ENCODE data around the gene CD52.
A peak's percentile ranks its signal among the peaks of the same experiment; 100 is the strongest.

CD52 gene

GRCh38 chr1:26278724-26279455 is 38.9 kb upstream of the CD52 start:
- H3K9me3 ChIP-seq (ENCODE audit: control insufficient read depth in 1 of 2, low read length in 2 of 2): no peaks in the 10 kb centered on the region
- peak overlapping the region; percentile 81 to 82 for H3K9ac ChIP-seq (ENCODE audit: low read depth in 1 of 2, low read length in 2 of 2)
- no peaks in the 10 kb centered on the region for H3K27me3 ChIP-seq (ENCODE audit: control insufficient read depth in 1 of 2, insufficient read depth in 2 of 2, low read length in 2 of 2)
- peaks cover 0 to 13% of the 10 kb centered on the region in 2 donors for H3K36me3 ChIP-seq (ENCODE audit: control insufficient read depth in 1 of 2, insufficient read depth in 2 of 2, low read length in 2 of 2)
- H3K27ac ChIP-seq (ENCODE audit: low read depth, low read length): peak overlapping the region; percentile 83
- H3K4me3 ChIP-seq (ENCODE audit: low read depth in 1 of 2, low read length in 2 of 2): peak overlapping the region; percentile 74 to 75
- peaks cover 49 to 63% of the 10 kb centered on the region in 2 donors for H3K4me1 ChIP-seq (ENCODE audit: control insufficient read depth in 1 of 2, insufficient read depth in 2 of 2, low read length in 2 of 2)

- Histone ChIP-seq H3K4me1 (ENCODE audit: control insufficient read depth in 1 of 2, insufficient read depth in 2 of 2, low read length in 2 of 2) (peaks cover 55 to 70% of the 10 kb centered on the region in 2 donors), H3K9me3 (ENCODE audit: control insufficient read depth in 1 of 2, low read length in 2 of 2) (no peaks in the 10 kb centered on the region), H3K4me3 (ENCODE audit: low read depth in 1 of 2, low read length in 2 of 2) (peak within 1 kb of the TSS; percentile 74 to 75), H3K9ac (ENCODE audit: low read depth in 1 of 2, low read length in 2 of 2) (peak within 1 kb of the TSS; percentile 82 to 83), H3K27me3 (ENCODE audit: control insufficient read depth in 1 of 2, insufficient read depth in 2 of 2, low read length in 2 of 2) (no peaks in the 10 kb centered on the region), H3K27ac (ENCODE audit: low read depth, low read length) (peak within 1 kb of the TSS; percentile 83), H3K36me3 (ENCODE audit: control insufficient read depth in 1 of 2, insufficient read depth in 2 of 2, low read length in 2 of 2) (peaks cover 0 to 12% of the 10 kb centered on the region in 2 donors)
These were observed 38.1 kb upstream of the CD52 start, which contains the start of gene SH3BGRL3 for GRCh38 chr1:26279456-26280332. Gene SH3BGRL3, plus strand, starts transcription at chr1:26280086. Its CDS starts 70 bp downstream, at chr1:26280156.

GRCh38 chr1:26280333-26281042 is 37.3 kb upstream of the CD52 start:
- Histone ChIP-seq H3K4me3 (ENCODE audit: low read depth in 1 of 2, low read length in 2 of 2) (peak overlapping the region; percentile 74 to 75), H3K36me3 (ENCODE audit: control insufficient read depth in 1 of 2, insufficient read depth in 2 of 2, low read length in 2 of 2) (peaks cover 0 to 9% of the 10 kb centered on the region in 2 donors), H3K9me3 (ENCODE audit: control insufficient read depth in 1 of 2, low read length in 2 of 2) (no peaks in the 10 kb centered on the region), H3K27ac (ENCODE audit: low read depth, low read length) (peak overlapping the region; percentile 83), H3K27me3 (ENCODE audit: control insufficient read depth in 1 of 2, insufficient read depth in 2 of 2, low read length in 2 of 2) (no peaks in the 10 kb centered on the region), H3K9ac (ENCODE audit: low read depth in 1 of 2, low read length in 2 of 2) (peak overlapping the region; percentile 82 to 83), H3K4me1 (ENCODE audit: control insufficient read depth in 1 of 2, insufficient read depth in 2 of 2, low read length in 2 of 2) (peaks cover 59 to 74% of the 10 kb centered on the region in 2 donors)

GRCh38 chr1:26281091-26281958 is 36.4 kb upstream of the CD52 start:
- no peaks in the 10 kb centered on the region for H3K9me3 ChIP-seq (ENCODE audit: control insufficient read depth in 1 of 2, low read length in 2 of 2)
- no peak overlapping the region for H3K27ac ChIP-seq (ENCODE audit: low read depth, low read length)
- peak overlapping the region in 1 of 2 donors; percentile 82 for H3K9ac ChIP-seq (ENCODE audit: low read depth in 1 of 2, low read length in 2 of 2)
- H3K4me1 ChIP-seq (ENCODE audit: control insufficient read depth in 1 of 2, insufficient read depth in 2 of 2, low read length in 2 of 2): peaks cover 55 to 73% of the 10 kb centered on the region in 2 donors
- H3K36me3 ChIP-seq (ENCODE audit: control insufficient read depth in 1 of 2, insufficient read depth in 2 of 2, low read length in 2 of 2): peaks cover 0 to 9% of the 10 kb centered on the region in 2 donors
- H3K4me3 ChIP-seq (ENCODE audit: low read depth in 1 of 2, low read length in 2 of 2): peak overlapping the region; percentile 11 to 74
- H3K27me3 ChIP-seq (ENCODE audit: control insufficient read depth in 1 of 2, insufficient read depth in 2 of 2, low read length in 2 of 2): no peaks in the 10 kb centered on the region

- Histone ChIP-seq H3K9ac (ENCODE audit: low read depth in 1 of 2, low read length in 2 of 2) (peak overlapping the region in 1 of 2 donors; percentile 82), H3K4me3 (ENCODE audit: low read depth in 1 of 2, low read length in 2 of 2) (no peak overlapping the region), H3K27ac (ENCODE audit: low read depth, low read length) (no peak overlapping the region), H3K4me1 (ENCODE audit: control insufficient read depth in 1 of 2, insufficient read depth in 2 of 2, low read length in 2 of 2) (peaks cover 50 to 71% of the 10 kb centered on the region in 2 donors), H3K9me3 (ENCODE audit: control insufficient read depth in 1 of 2, low read length in 2 of 2) (no peaks in the 10 kb centered on the region), H3K27me3 (ENCODE audit: control insufficient read depth in 1 of 2, insufficient read depth in 2 of 2, low read length in 2 of 2) (no peaks in the 10 kb centered on the region), H3K36me3 (ENCODE audit: control insufficient read depth in 1 of 2, insufficient read depth in 2 of 2, low read length in 2 of 2) (peaks cover 0 to 9% of the 10 kb centered on the region in 2 donors)
These were observed 35.8 kb upstream of the CD52 start for GRCh38 chr1:26281971-26282370.

GRCh38 chr1:26282401-26282918 is 35.3 kb upstream of the CD52 start:
- no peaks in the 10 kb centered on the region for H3K27me3 ChIP-seq (ENCODE audit: control insufficient read depth in 1 of 2, insufficient read depth in 2 of 2, low read length in 2 of 2)
- no peak overlapping the region for H3K4me3 ChIP-seq (ENCODE audit: low read depth in 1 of 2, low read length in 2 of 2)
- peaks cover 0 to 9% of the 10 kb centered on the region in 2 donors for H3K36me3 ChIP-seq (ENCODE audit: control insufficient read depth in 1 of 2, insufficient read depth in 2 of 2, low read length in 2 of 2)
- H3K4me1 ChIP-seq (ENCODE audit: control insufficient read depth in 1 of 2, insufficient read depth in 2 of 2, low read length in 2 of 2): peaks cover 45 to 71% of the 10 kb centered on the region in 2 donors
- H3K9ac ChIP-seq (ENCODE audit: low read depth in 1 of 2, low read length in 2 of 2): no peak overlapping the region
- H3K27ac ChIP-seq (ENCODE audit: low read depth, low read length): no peak overlapping the region
- no peaks in the 10 kb centered on the region for H3K9me3 ChIP-seq (ENCODE audit: control insufficient read depth in 1 of 2, low read length in 2 of 2)

GRCh38 chr1:26283279-26283853 is 34.4 kb upstream of the CD52 start:
- H3K36me3 ChIP-seq (ENCODE audit: control insufficient read depth in 1 of 2, insufficient read depth in 2 of 2, low read length in 2 of 2): peaks cover 0 to 9% of the 10 kb centered on the region in 2 donors
- peaks cover 42 to 65% of the 10 kb centered on the region in 2 donors for H3K4me1 ChIP-seq (ENCODE audit: control insufficient read depth in 1 of 2, insufficient read depth in 2 of 2, low read length in 2 of 2)
- peak overlapping the region; percentile 32 to 34 for H3K9ac ChIP-seq (ENCODE audit: low read depth in 1 of 2, low read length in 2 of 2)
- no peak overlapping the region for H3K4me3 ChIP-seq (ENCODE audit: low read depth in 1 of 2, low read length in 2 of 2)
- H3K9me3 ChIP-seq (ENCODE audit: control insufficient read depth in 1 of 2, low read length in 2 of 2): no peaks in the 10 kb centered on the region
- no peaks in the 10 kb centered on the region for H3K27me3 ChIP-seq (ENCODE audit: control insufficient read depth in 1 of 2, insufficient read depth in 2 of 2, low read length in 2 of 2)
- H3K27ac ChIP-seq (ENCODE audit: low read depth, low read length): no peak overlapping the region

- no peaks in the 10 kb centered on the region for H3K27me3 ChIP-seq (ENCODE audit: control insufficient read depth in 1 of 2, insufficient read depth in 2 of 2, low read length in 2 of 2)
- H3K27ac ChIP-seq (ENCODE audit: low read depth, low read length): no peak overlapping the region
- no peaks in the 10 kb centered on the region for H3K9me3 ChIP-seq (ENCODE audit: control insufficient read depth in 1 of 2, low read length in 2 of 2)
- peaks cover 43 to 65% of the 10 kb centered on the region in 2 donors for H3K4me1 ChIP-seq (ENCODE audit: control insufficient read depth in 1 of 2, insufficient read depth in 2 of 2, low read length in 2 of 2)
- H3K4me3 ChIP-seq (ENCODE audit: low read depth in 1 of 2, low read length in 2 of 2): peak overlapping the region in 1 of 2 donors; percentile 13
- peak overlapping the region; percentile 32 to 34 for H3K9ac ChIP-seq (ENCODE audit: low read depth in 1 of 2, low read length in 2 of 2)
- peaks cover 0 to 9% of the 10 kb centered on the region in 2 donors for H3K36me3 ChIP-seq (ENCODE audit: control insufficient read depth in 1 of 2, insufficient read depth in 2 of 2, low read length in 2 of 2)
These were observed 33.7 kb upstream of the CD52 start for GRCh38 chr1:26283871-26284596.

All from duodenal mucosa (tissue), 2 donors.